Activated CD8-positive, alpha-beta memory T cell treated with anti-CD3 and anti-CD28 coated beads, Interleukin-2, amount 50 U/mL, for 1 hour (primary cell): ENCODE measurements around the gene MYL9.
"Not testable (repeated sequence)": the region's sequence is repeated elsewhere in the genome, so short reads cannot be mapped to it uniquely, and the experiment has no call there.

Source experiments
- DNase-seq: peaks from one replicate; pipeline ENCODE4 v3.0.0-alpha.2; 2020; ENCODE audit errors: extremely low read depth

The MYL9 gene

GRCh38 chr20:36548704-36549627 is 7.6 kb downstream of the MYL9 start:
- DNase-seq: no peak

GRCh38 chr20:36549628-36549941 is 8.3 kb downstream of the MYL9 start:
- no peak for DNase-seq

- no peak for DNase-seq
These were observed 8.8 kb downstream of the MYL9 start for GRCh38 chr20:36549942-36550789.

- DNase-seq: no peak
These were observed 9.5 kb downstream of the MYL9 start for GRCh38 chr20:36550790-36551299.

GRCh38 chr20:36555248-36555647 is 13.9 kb downstream of the MYL9 start:
- DNase-seq: no peak

- DNase-seq: no peak
These were observed 21.4 kb downstream of the MYL9 start for GRCh38 chr20:36562724-36563123.

GRCh38 chr20:36563374-36563773 is 22.1 kb downstream of the MYL9 start:
- no peak for DNase-seq

- not testable (repeated sequence) for DNase-seq
These were observed 22.9 kb downstream of the MYL9 start for GRCh38 chr20:36564078-36564725.

- DNase-seq: not testable (repeated sequence)
These were observed 23.4 kb downstream of the MYL9 start for GRCh38 chr20:36564726-36565121.

GRCh38 chr20:36565520-36565919 is 24.2 kb downstream of the MYL9 start:
- DNase-seq: no peak

- DNase-seq: no peak
These were observed 28.6 kb downstream of the MYL9 start for GRCh38 chr20:36569847-36570429.

- DNase-seq: no peak
These were observed 30.5 kb downstream of the MYL9 start for GRCh38 chr20:36571564-36572504.

GRCh38 chr20:36572701-36573102 is 31.4 kb downstream of the MYL9 start:
- DNase-seq: peak; percentile 64

- DNase-seq: peak; percentile 85
These were observed 31.9 kb downstream of the MYL9 start, which contains the start of gene TGIF2 for GRCh38 chr20:36573103-36573797. TGIF2 (plus strand) TSS chr20:36573597; CDS start chr20:36578775, 5,178 bp downstream.

- no peak for DNase-seq
These were observed 32.6 kb downstream of the MYL9 start for GRCh38 chr20:36573798-36574365.

- DNase-seq: no peak
These were observed 33.2 kb downstream of the MYL9 start for GRCh38 chr20:36574366-36575135.

GRCh38 chr20:36576081-36576445 is 34.7 kb downstream of the MYL9 start:
- DNase-seq: no peak

- DNase-seq: no peak
These were observed 37.2 kb downstream of the MYL9 start for GRCh38 chr20:36578356-36579041.
